ENCODE data around the gene CCNYL1.

- TF ChIP-seq EZH2 (IDR thresholded peaks at IDR 0.05) (no peak), POLR2AphosphoS5 (IDR thresholded peaks at IDR 0.05; ENCODE audit: borderline replicate concordance, low read depth, low read length) (no peak)
These were observed 38.4 kb downstream of the CCNYL1 start for GRCh38 chr2:207749873-207750272.
